Measurements from ENCODE around the gene WDR11. TPM values are rescaled to one million over a fixed set of nuclear protein-coding genes. Genes with fewer than 3 reads are reported as not detected.
A peak's percentile ranks its signal among the peaks of the same experiment; 100 is the strongest.

Gene WDR11
- total RNA-seq, result 50.2 and 66.5 TPM in 2 replicates

GRCh38 chr10:120850911-120851865 lies at the start of gene WDR11:
WDR11 (plus strand) TSS chr10:120851362; CDS start chr10:120851421, 59 bp downstream.
- DNase-seq (ENCODE audit: extremely low read depth, low read depth, low spot score), result peak; percentile 75

GRCh38 chr10:120802935-120803334 lies 48.2 kb upstream of the WDR11 start:
- no peak for DNase-seq (ENCODE audit: extremely low read depth, low read depth, low spot score)

- no peak for DNase-seq (ENCODE audit: extremely low read depth, low read depth, low spot score)
These were observed 47.2 kb upstream of the WDR11 start for GRCh38 chr10:120803972-120804371.

- no peak for DNase-seq (ENCODE audit: extremely low read depth, low read depth, low spot score)
These were observed 45.9 kb upstream of the WDR11 start for GRCh38 chr10:120805014-120805812.

GRCh38 chr10:120806081-120806480 lies 45.1 kb upstream of the WDR11 start:
- DNase-seq (ENCODE audit: extremely low read depth, low read depth, low spot score), result no peak

GRCh38 chr10:120810298-120810697 lies 40.9 kb upstream of the WDR11 start:
- DNase-seq (ENCODE audit: extremely low read depth, low read depth, low spot score), result no peak

- DNase-seq (ENCODE audit: extremely low read depth, low read depth, low spot score), result no peak
These were observed 38.1 kb upstream of the WDR11 start for GRCh38 chr10:120813085-120813484.

- no peak for DNase-seq (ENCODE audit: extremely low read depth, low read depth, low spot score)
These were observed 32.9 kb upstream of the WDR11 start for GRCh38 chr10:120818301-120818700.

GRCh38 chr10:120819366-120819765 lies 31.8 kb upstream of the WDR11 start:
- DNase-seq (ENCODE audit: extremely low read depth, low read depth, low spot score), result no peak

- DNase-seq (ENCODE audit: extremely low read depth, low read depth, low spot score), result no peak
These were observed 27.9 kb upstream of the WDR11 start for GRCh38 chr10:120823266-120823665.

GRCh38 chr10:120824881-120825309 lies 26.3 kb upstream of the WDR11 start:
- no peak for DNase-seq (ENCODE audit: extremely low read depth, low read depth, low spot score)

GRCh38 chr10:120825878-120826769 lies 25.0 kb upstream of the WDR11 start:
- no peak for DNase-seq (ENCODE audit: extremely low read depth, low read depth, low spot score)

GRCh38 chr10:120827251-120827875 lies 23.8 kb upstream of the WDR11 start:
- DNase-seq (ENCODE audit: extremely low read depth, low read depth, low spot score), result no peak

- DNase-seq (ENCODE audit: extremely low read depth, low read depth, low spot score), result no peak
These were observed 22.3 kb upstream of the WDR11 start for GRCh38 chr10:120828763-120829319.

GRCh38 chr10:120832106-120832505 lies 19.1 kb upstream of the WDR11 start:
- no peak for DNase-seq (ENCODE audit: extremely low read depth, low read depth, low spot score)

GRCh38 chr10:120833222-120833928 lies 17.8 kb upstream of the WDR11 start:
- no peak for DNase-seq (ENCODE audit: extremely low read depth, low read depth, low spot score)

GRCh38 chr10:120835603-120836002 lies 15.6 kb upstream of the WDR11 start:
- no peak for DNase-seq (ENCODE audit: extremely low read depth, low read depth, low spot score)

- no peak for DNase-seq (ENCODE audit: extremely low read depth, low read depth, low spot score)
These were observed 12.2 kb upstream of the WDR11 start for GRCh38 chr10:120838941-120839340.

- no peak for DNase-seq (ENCODE audit: extremely low read depth, low read depth, low spot score)
These were observed 9.5 kb upstream of the WDR11 start for GRCh38 chr10:120841522-120842189.
